Left ventricle myocardium inferior (tissue), 1 donor: Measurements from ENCODE around the gene GINS1. TPM values are rescaled to one million over a fixed set of nuclear protein-coding genes. Genes with fewer than 3 reads are reported as not detected.

Experiments used
- DNase-seq: peaks from one replicate; pipeline ENCODE4 v3.0.0-alpha.2; 2020
- H3K27ac ChIP-seq: fragments of 200-600 bp; replicated peaks from 2 replicates; pipeline ENCODE4 v1.8.0; 2021
- H3K27me3 ChIP-seq: fragments of 200-600 bp; 2 replicates; pipeline ENCODE4 v1.8.0; 2021; ENCODE audit warnings: low read depth
- H3K36me3 ChIP-seq: fragments of 200-600 bp; 2 replicates; pipeline ENCODE4 v1.8.0; 2021
- H3K4me1 ChIP-seq: fragments of 200-600 bp; 2 replicates; pipeline ENCODE4 v1.8.0; 2021
- H3K4me3 ChIP-seq: fragments of 200-600 bp; 2 replicates; pipeline ENCODE4 v1.8.0; 2021; ENCODE audit warnings: mild to moderate bottlenecking, moderate library complexity
- H3K9me3 ChIP-seq: fragments of 200-600 bp; replicated peaks from 2 replicates; pipeline ENCODE4 v1.8.0; 2021
- intact Hi-C: fragments of 100-400 bp; cut with micrococcal nuclease; formaldehyde crosslinking; loops from one replicate; pipeline ENCODE4 v1.11.0; 2022
- total RNA-seq: library from RNA; stranded (reverse); fragmentation: NEBNext Ultra II Directional; extraction: Animal tissue kit (Norgen Biotek cat#: 25700); gene quantifications from one replicate; pipeline ENCODE4 v1.2.1, GENCODE V29; 2021
- TF ChIP-seq, protein P1 (sequence below): fragments of 200-600 bp; IDR thresholded peaks from 2 replicates; pipeline ENCODE4 v1.8.0; 2021; ENCODE audit warnings: antibody characterized with exemption, mild to moderate bottlenecking, borderline replicate concordance
- donor health status: DM: no; HTN: yes; CAD: no; lungs with severe emphysema.

GINS1 gene
- total RNA-seq, 1 donor from 2014 or later: 0.41 TPM

DNA sequence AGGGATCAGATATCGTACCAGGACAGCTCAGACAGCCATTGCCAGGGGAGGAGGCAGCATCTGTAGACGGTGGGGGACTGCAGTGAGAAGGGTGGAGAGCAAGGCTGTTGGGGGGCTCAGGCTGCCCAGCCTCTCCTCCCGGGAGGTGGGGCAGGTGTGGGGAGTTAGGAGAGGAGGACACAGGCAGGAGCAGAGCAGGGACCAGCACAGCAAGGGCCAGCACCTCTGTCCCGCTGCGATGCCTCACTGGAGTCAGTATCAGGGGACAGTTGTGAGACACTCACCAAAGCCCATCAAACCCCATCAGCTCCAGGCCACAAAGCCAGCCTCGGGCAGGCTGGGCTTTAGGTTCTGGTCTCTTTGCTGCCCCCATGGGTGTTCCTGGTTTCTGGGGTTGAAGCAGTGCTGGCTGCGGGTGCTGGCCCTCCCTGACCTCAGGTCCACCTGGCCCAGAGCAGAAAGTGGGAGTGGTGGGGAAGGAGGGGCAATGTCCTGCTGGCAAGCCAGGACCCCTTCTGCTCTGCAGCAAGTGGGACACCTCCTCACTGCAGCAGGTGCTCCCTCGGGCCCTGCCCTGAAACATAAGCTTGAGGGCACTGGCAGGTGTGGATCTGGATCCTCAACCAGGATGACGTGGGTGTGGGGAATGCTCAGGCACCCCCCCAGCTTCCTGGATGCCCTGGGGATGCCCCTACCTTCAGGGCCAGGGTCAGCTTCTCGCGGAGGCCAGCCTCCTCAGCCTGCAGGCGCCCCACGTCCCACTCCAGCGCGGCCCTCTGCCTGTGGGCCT is 83.4 kb downstream of the GINS1 start:
- Histone ChIP-seq H3K9me3 (no peaks in the 10 kb centered on the region), H3K27me3 (no peaks in the 10 kb centered on the region), H3K4me3 (no peak overlapping the region), H3K36me3 (peaks cover 13% of the 10 kb centered on the region), H3K4me1 (peaks cover 11% of the 10 kb centered on the region), H3K27ac (no peak overlapping the region)
- DNase-seq: no peak
- intact Hi-C loops: no loop called here
- TF ChIP-seq, protein P1, sequence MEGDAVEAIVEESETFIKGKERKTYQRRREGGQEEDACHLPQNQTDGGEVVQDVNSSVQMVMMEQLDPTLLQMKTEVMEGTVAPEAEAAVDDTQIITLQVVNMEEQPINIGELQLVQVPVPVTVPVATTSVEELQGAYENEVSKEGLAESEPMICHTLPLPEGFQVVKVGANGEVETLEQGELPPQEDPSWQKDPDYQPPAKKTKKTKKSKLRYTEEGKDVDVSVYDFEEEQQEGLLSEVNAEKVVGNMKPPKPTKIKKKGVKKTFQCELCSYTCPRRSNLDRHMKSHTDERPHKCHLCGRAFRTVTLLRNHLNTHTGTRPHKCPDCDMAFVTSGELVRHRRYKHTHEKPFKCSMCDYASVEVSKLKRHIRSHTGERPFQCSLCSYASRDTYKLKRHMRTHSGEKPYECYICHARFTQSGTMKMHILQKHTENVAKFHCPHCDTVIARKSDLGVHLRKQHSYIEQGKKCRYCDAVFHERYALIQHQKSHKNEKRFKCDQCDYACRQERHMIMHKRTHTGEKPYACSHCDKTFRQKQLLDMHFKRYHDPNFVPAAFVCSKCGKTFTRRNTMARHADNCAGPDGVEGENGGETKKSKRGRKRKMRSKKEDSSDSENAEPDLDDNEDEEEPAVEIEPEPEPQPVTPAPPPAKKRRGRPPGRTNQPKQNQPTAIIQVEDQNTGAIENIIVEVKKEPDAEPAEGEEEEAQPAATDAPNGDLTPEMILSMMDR: no peak

DNA sequence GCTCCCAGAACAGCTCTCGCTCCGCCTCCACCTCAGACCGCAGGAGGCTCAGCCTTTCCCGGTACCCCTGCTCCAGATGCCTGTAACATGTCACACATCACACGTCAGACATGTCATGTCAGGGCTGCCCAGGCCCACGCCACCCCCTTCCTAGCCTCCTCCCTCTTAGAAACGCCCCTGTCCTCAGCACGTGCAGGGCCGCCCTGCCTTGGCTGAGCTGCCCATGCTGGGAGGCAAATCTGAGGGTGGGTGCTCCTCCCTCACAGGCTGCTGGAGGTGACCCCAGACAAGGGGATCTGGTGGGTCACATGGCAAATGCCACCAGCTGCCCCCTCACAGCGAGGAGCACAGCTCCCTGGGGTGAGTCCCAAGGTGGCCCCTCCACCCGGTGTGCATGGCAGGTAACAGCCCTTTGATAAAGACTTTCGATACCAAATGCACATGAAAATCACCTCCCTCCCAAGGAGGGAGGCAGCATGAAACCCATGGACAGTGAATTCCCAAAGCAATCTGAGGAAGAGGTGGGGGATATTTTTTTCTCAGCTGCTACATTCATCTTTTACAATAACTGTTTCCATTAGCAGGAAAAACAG is 84.1 kb downstream of the GINS1 start:
- TF ChIP-seq, protein P1: no peak
- no peaks in the 10 kb centered on the region for H3K9me3 ChIP-seq
- intact Hi-C loops: no loop called here
- H3K27me3 ChIP-seq: no peaks in the 10 kb centered on the region
- no peak overlapping the region for H3K4me3 ChIP-seq
- peaks cover 13% of the 10 kb centered on the region for H3K36me3 ChIP-seq
- H3K4me1 ChIP-seq: peaks cover 4% of the 10 kb centered on the region
- no peak for DNase-seq
- H3K27ac ChIP-seq: no peak overlapping the region

DNA sequence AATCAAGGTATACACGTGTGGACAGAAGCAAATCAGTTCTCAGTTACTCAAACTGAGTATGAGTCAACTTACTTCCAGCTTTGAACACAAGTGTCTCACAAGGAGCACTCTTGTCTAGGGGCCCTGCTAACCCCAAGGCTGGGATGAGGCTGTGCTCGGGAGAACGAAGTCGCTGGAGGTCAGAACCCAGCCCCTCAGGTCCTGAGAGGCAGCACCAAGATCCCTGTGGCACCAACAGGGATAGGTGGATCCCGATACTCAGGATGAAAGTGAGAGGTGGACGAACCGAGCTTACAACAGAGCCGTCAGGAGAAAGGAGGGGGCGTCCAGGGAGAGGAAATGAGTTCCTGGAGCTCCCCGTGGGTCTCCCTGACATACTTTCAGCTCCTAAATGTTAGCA is 85.7 kb downstream of the GINS1 start:
- H3K27ac ChIP-seq: no peak overlapping the region
- TF ChIP-seq, protein P1: no peak
- no peaks in the 10 kb centered on the region for H3K9me3 ChIP-seq
- H3K4me3 ChIP-seq: no peak overlapping the region
- peaks cover 8% of the 10 kb centered on the region for H3K36me3 ChIP-seq
- intact Hi-C loops: no loop called here
- no peak for DNase-seq
- H3K27me3 ChIP-seq: no peaks in the 10 kb centered on the region
- no peaks in the 10 kb centered on the region for H3K4me1 ChIP-seq

DNA sequence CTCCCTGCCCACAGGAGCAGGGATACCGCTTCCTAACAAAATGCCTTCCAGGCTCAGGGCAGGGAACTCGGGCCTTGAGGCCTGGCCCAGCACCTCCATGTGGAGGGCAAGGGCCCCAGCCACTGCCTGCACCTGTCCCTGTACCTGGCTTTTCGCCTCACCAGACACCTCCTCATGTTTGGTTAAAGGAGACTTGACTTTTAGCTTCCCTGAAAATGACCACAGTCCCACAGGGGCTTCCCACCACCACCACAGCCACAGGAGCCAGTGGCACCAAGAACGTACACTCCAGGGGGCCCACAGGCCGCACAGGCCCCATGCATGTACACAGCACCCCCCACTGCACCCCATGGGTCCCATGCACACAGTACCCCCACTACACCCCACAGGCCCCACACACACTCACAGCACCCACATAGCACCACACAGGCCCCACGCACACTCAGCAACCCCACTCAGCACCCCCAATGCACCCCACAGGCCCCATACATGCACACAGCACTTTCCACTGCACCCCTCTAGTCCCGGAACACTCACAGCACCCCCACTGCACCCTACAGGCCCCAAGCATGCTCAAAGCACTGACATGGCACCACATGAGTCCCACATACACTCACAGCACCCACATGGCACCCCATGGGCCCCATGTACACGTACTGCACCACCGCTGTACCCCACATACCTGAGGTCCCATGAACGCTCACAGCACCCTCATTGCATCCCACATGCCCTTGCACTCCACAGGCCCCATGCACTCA is 86.5 kb downstream of the GINS1 start:
- Histone ChIP-seq H3K27ac (no peak overlapping the region), H3K27me3 (no peaks in the 10 kb centered on the region), H3K36me3 (peaks cover 6% of the 10 kb centered on the region), H3K4me1 (no peaks in the 10 kb centered on the region), H3K4me3 (no peak overlapping the region), H3K9me3 (no peaks in the 10 kb centered on the region)
- TF ChIP-seq, protein P1: no peak
- no peak for DNase-seq
- intact Hi-C loops: no loop called here

DNA sequence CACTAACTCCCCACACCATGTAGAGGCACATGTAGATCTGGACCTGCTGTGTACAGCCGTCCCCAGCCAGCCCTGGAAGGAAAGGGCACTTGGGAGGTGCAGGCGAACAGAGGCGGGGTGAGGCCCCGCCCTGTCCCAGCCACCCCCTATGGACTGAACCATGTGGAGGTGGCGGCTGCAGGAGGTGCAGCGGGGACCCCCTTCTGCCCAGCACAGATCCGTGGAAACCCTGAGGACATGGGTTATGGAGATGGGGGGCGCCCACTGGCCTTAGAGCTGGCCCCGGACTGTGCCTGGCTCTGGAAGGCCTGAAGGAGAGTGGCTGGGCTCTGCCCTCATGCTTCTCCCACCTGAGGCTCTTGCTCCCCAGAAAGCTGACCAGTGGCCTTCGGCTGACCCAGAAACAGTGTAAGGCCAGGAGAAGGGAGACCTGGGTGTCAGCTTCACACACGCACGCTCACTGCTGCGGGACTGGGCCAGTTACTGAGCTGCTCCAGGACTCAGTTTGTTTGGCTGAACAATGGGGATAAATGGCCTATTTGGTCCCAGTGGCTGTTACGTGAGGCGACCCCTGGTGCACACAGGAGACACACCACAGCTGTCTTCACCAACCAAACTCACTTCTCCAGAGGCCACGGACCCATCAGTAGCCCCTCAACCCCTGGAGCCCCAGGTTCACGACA is 87.2 kb downstream of the GINS1 start:
- Histone ChIP-seq H3K4me3 (no peak overlapping the region), H3K4me1 (no peaks in the 10 kb centered on the region), H3K36me3 (peaks cover 4% of the 10 kb centered on the region), H3K9me3 (no peaks in the 10 kb centered on the region), H3K27ac (no peak overlapping the region), H3K27me3 (no peaks in the 10 kb centered on the region)
- DNase-seq: no peak
- TF ChIP-seq, protein P1: no peak
- intact Hi-C loops: no loop called here
